ENCODE results near the gene RFX4. TPM values are rescaled to one million over a fixed set of nuclear protein-coding genes. Genes with fewer than 3 reads are reported as not detected.

Gene RFX4
- polyA plus RNA-seq, 1 donor (not counting 4 experiments of a cell fraction or from before 2014, with no cell fraction given) = not detected

DNA sequence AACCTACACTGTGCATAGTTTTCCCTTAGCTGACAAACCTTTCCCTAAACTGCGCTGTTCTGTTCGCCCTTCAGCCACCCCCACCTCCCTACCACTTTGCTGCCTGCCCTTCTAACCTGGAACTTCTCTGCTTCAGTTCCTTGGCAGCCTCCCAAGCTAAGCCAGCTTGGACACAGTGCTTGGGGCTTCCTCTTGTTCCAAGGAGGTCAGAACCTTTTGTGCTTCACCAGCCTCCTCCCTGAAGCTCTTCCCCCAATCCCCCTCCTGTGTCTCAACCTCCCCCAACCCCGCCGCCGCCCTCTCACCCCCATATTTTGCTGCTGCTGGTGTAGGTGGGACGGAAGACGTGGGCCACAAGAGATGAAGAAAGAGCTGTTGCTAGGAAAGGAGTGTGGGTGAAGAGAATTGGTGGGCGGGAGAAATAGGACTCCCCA is 183.6 kb downstream of the RFX4 start:
- Histone ChIP-seq H3K4me1 (ENCODE audit: control insufficient read depth, extremely low read depth, insufficient read depth, low read length) (no peaks in the 10 kb centered on the region), H3K4me3 (ENCODE audit: control insufficient read depth in 2 of 3, extremely low read depth in 1 of 3, insufficient read depth in 2 of 3, low read depth in 1 of 3, low read length in 3 of 3) (no peak overlapping the region), H4K20me1 (ENCODE audit: control insufficient read depth, extremely low read depth, insufficient read depth, low read length) (no peaks in the 10 kb centered on the region), H2AFZ (ENCODE audit: control insufficient read depth, low read length) (no peak overlapping the region), H3K79me2 (ENCODE audit: control insufficient read depth, insufficient read depth, low read length) (no peaks in the 10 kb centered on the region), H3K9me3 (ENCODE audit: control insufficient read depth, low read depth, low read length) (no peaks in the 10 kb centered on the region), H3K36me3 (ENCODE audit: control insufficient read depth in 2 of 2, extremely low read depth in 1 of 2, insufficient read depth in 2 of 2, low read length in 2 of 2) (no peaks in the 10 kb centered on the region), H3K27ac (ENCODE audit: control insufficient read depth, insufficient read depth, low read length) (no peak overlapping the region), H3K9ac (ENCODE audit: control insufficient read depth, extremely low read depth, insufficient read depth, low read length) (no peak overlapping the region), H3K27me3 (ENCODE audit: control insufficient read depth, extremely low read depth, insufficient read depth, low read length) (peaks cover 14% of the 10 kb centered on the region), H3K9me1 (ENCODE audit: control insufficient read depth, extremely low read depth, insufficient read depth, low read length) (no peaks in the 10 kb centered on the region), H3K4me2 (ENCODE audit: control insufficient read depth, extremely low read depth, insufficient read depth, low read depth, low read length) (no peak overlapping the region)
- TF ChIP-seq, protein P1, sequence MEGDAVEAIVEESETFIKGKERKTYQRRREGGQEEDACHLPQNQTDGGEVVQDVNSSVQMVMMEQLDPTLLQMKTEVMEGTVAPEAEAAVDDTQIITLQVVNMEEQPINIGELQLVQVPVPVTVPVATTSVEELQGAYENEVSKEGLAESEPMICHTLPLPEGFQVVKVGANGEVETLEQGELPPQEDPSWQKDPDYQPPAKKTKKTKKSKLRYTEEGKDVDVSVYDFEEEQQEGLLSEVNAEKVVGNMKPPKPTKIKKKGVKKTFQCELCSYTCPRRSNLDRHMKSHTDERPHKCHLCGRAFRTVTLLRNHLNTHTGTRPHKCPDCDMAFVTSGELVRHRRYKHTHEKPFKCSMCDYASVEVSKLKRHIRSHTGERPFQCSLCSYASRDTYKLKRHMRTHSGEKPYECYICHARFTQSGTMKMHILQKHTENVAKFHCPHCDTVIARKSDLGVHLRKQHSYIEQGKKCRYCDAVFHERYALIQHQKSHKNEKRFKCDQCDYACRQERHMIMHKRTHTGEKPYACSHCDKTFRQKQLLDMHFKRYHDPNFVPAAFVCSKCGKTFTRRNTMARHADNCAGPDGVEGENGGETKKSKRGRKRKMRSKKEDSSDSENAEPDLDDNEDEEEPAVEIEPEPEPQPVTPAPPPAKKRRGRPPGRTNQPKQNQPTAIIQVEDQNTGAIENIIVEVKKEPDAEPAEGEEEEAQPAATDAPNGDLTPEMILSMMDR (optimal IDR thresholded peaks at IDR 0.05 in 1 of 3, IDR thresholded peaks at IDR 0.05 in 1 of 3, conservative IDR thresholded peaks at IDR 0.05 in 1 of 3; ENCODE audit: extremely low read depth in 1 of 3, insufficient read depth in 2 of 3, low read length in 3 of 3) = no peak
- no peak for TF ChIP-seq EZH2 (IDR thresholded peaks at IDR 0.05; ENCODE audit: low read length)
- no peak for FAIRE-seq
- no peak for DNase-seq (ENCODE audit: low read depth, low spot score)
- dilution Hi-C loops (cut with MboI; ENCODE audit: extremely low pct_ligation_motif_present, low sequenced_read_pairs) = no loop called here

DNA sequence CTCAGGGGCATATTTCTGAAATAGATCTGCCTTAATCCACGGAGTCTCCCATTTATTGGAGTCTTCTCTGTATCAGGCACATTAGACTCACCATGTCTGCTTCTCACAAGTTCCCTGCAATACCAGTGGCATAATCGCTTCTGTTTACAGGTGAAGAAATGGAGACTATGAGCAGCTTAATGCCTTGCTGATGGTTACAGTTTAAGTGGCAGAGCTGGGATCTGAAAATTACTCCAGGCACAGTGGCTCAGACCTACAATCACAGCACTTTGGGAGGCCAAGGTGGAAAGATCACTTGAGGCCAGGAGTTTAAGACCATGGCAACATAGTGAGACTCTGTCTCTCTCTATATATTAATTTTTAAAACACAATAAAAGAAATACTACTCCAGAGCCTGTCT is 184.4 kb downstream of the RFX4 start:
- no peak overlapping the region for H2AFZ ChIP-seq (ENCODE audit: control insufficient read depth, low read length)
- no peak overlapping the region for H3K27ac ChIP-seq (ENCODE audit: control insufficient read depth, insufficient read depth, low read length)
- TF ChIP-seq, protein P1 (optimal IDR thresholded peaks at IDR 0.05 in 1 of 3, IDR thresholded peaks at IDR 0.05 in 1 of 3, conservative IDR thresholded peaks at IDR 0.05 in 1 of 3; ENCODE audit: extremely low read depth in 1 of 3, insufficient read depth in 2 of 3, low read length in 3 of 3) = no peak
- TF ChIP-seq EZH2 (IDR thresholded peaks at IDR 0.05; ENCODE audit: low read length) = no peak
- FAIRE-seq (no peak), DNase-seq (ENCODE audit: low read depth, low spot score) (no peak)
- H4K20me1 ChIP-seq (ENCODE audit: control insufficient read depth, extremely low read depth, insufficient read depth, low read length) = no peaks in the 10 kb centered on the region
- H3K4me3 ChIP-seq (ENCODE audit: control insufficient read depth in 2 of 3, extremely low read depth in 1 of 3, insufficient read depth in 2 of 3, low read depth in 1 of 3, low read length in 3 of 3) = no peak overlapping the region
- dilution Hi-C loops (cut with MboI; ENCODE audit: extremely low pct_ligation_motif_present, low sequenced_read_pairs) = no loop called here
- H3K79me2 ChIP-seq (ENCODE audit: control insufficient read depth, insufficient read depth, low read length) = no peaks in the 10 kb centered on the region
- H3K9ac ChIP-seq (ENCODE audit: control insufficient read depth, extremely low read depth, insufficient read depth, low read length) = no peak overlapping the region
- H3K27me3 ChIP-seq (ENCODE audit: control insufficient read depth, extremely low read depth, insufficient read depth, low read length) = peaks cover 14% of the 10 kb centered on the region
- H3K4me2 ChIP-seq (ENCODE audit: control insufficient read depth, extremely low read depth, insufficient read depth, low read depth, low read length) = no peak overlapping the region
- no peaks in the 10 kb centered on the region for H3K36me3 ChIP-seq (ENCODE audit: control insufficient read depth in 2 of 2, extremely low read depth in 1 of 2, insufficient read depth in 2 of 2, low read length in 2 of 2)
- H3K4me1 ChIP-seq (ENCODE audit: control insufficient read depth, extremely low read depth, insufficient read depth, low read length) = no peaks in the 10 kb centered on the region
- no peaks in the 10 kb centered on the region for H3K9me3 ChIP-seq (ENCODE audit: control insufficient read depth, low read depth, low read length)
- H3K9me1 ChIP-seq (ENCODE audit: control insufficient read depth, extremely low read depth, insufficient read depth, low read length) = no peaks in the 10 kb centered on the region

Data from keratinocyte (primary cell).